ENCODE data around the gene CPTP. TPM values are rescaled to one million over a fixed set of nuclear protein-coding genes. Genes with fewer than 3 reads are reported as not detected.

The CPTP gene
- total RNA-seq, 1 donor from 2014 or later: 18.7 TPM

- peaks cover 21% of the 10 kb centered on the region for H3K9me3 Mint-ChIP-seq (ENCODE audit: unreplicated experiment)
- TF ChIP-seq CTCF (IDR thresholded peaks at IDR 0.05; ENCODE audit: partially characterized antibody, unreplicated experiment): peak; percentile 73
- peaks cover 39% of the 10 kb centered on the region for H3K27me3 Mint-ChIP-seq (ENCODE audit: unreplicated experiment)
- H3K36me3 Mint-ChIP-seq (ENCODE audit: unreplicated experiment): no peaks in the 10 kb centered on the region
- H3K4me1 Mint-ChIP-seq (ENCODE audit: low read depth, unreplicated experiment): peaks cover 6% of the 10 kb centered on the region
- peak overlapping the region; percentile 30 for H3K4me3 Mint-ChIP-seq (ENCODE audit: unreplicated experiment)
- peak; percentile 36 for DNase-seq
- H3K27ac Mint-ChIP-seq (ENCODE audit: unreplicated experiment): peak overlapping the region; percentile 90
Measured at GRCh38 chr1:1299686-1300351, 24.8 kb upstream of the CPTP start.

- peak overlapping the region; percentile 90 for H3K27ac Mint-ChIP-seq (ENCODE audit: unreplicated experiment)
- peaks cover 36% of the 10 kb centered on the region for H3K27me3 Mint-ChIP-seq (ENCODE audit: unreplicated experiment)
- TF ChIP-seq CTCF (IDR thresholded peaks at IDR 0.05; ENCODE audit: partially characterized antibody, unreplicated experiment): peak; percentile 13
Measured at GRCh38 chr1:1300352-1300739, 24.3 kb upstream of the CPTP start.

GRCh38 chr1:1302006-1302430 lies 22.6 kb upstream of the CPTP start:
- H3K27me3 Mint-ChIP-seq (ENCODE audit: unreplicated experiment): peaks cover 41% of the 10 kb centered on the region
- peaks cover 6% of the 10 kb centered on the region for H3K4me1 Mint-ChIP-seq (ENCODE audit: low read depth, unreplicated experiment)
- peak; percentile 69 for TF ChIP-seq CTCF (IDR thresholded peaks at IDR 0.05; ENCODE audit: partially characterized antibody, unreplicated experiment)
- H3K4me3 Mint-ChIP-seq (ENCODE audit: unreplicated experiment): no peak overlapping the region
- peaks cover 30% of the 10 kb centered on the region for H3K9me3 Mint-ChIP-seq (ENCODE audit: unreplicated experiment)
- H3K36me3 Mint-ChIP-seq (ENCODE audit: unreplicated experiment): no peaks in the 10 kb centered on the region
- DNase-seq: peak; percentile 45
- H3K27ac Mint-ChIP-seq (ENCODE audit: unreplicated experiment): peak overlapping the region; percentile 52

More at GRCh38 chr1:1300352-1300739, 24.3 kb upstream of the CPTP start:
- Mint-ChIP-seq H3K9me3 (ENCODE audit: unreplicated experiment) (peaks cover 21% of the 10 kb centered on the region), H3K36me3 (ENCODE audit: unreplicated experiment) (no peaks in the 10 kb centered on the region), H3K4me3 (ENCODE audit: unreplicated experiment) (no peak overlapping the region), H3K4me1 (ENCODE audit: low read depth, unreplicated experiment) (peaks cover 6% of the 10 kb centered on the region)
- DNase-seq: peak; percentile 16

- DNase-seq: peak; percentile 57
- Mint-ChIP-seq H3K36me3 (ENCODE audit: unreplicated experiment) (no peaks in the 10 kb centered on the region), H3K4me3 (ENCODE audit: unreplicated experiment) (peak overlapping the region; percentile 70)
Measured at GRCh38 chr1:1302951-1303509, 21.6 kb upstream of the CPTP start.

More at GRCh38 chr1:1302951-1303509, 21.6 kb upstream of the CPTP start:
- no peak for TF ChIP-seq CTCF (IDR thresholded peaks at IDR 0.05; ENCODE audit: partially characterized antibody, unreplicated experiment)
- peak overlapping the region; percentile 86 for H3K27ac Mint-ChIP-seq (ENCODE audit: unreplicated experiment)
- peaks cover 6% of the 10 kb centered on the region for H3K4me1 Mint-ChIP-seq (ENCODE audit: low read depth, unreplicated experiment)
- peaks cover 42% of the 10 kb centered on the region for H3K27me3 Mint-ChIP-seq (ENCODE audit: unreplicated experiment)
- H3K9me3 Mint-ChIP-seq (ENCODE audit: unreplicated experiment): peaks cover 30% of the 10 kb centered on the region

Data from glutamatergic neuron (in vitro differentiated cells).